GM18526 (cell line): Measurements from ENCODE around the gene SMIM5.

Source experiments
- POLR2A ChIP-seq: IDR thresholded peaks from 3 replicates; pipeline ENCODE4 v1.6.1; 2011; ENCODE audit not compliant: insufficient read length; ENCODE audit errors: extremely low read depth

Gene SMIM5

DNA sequence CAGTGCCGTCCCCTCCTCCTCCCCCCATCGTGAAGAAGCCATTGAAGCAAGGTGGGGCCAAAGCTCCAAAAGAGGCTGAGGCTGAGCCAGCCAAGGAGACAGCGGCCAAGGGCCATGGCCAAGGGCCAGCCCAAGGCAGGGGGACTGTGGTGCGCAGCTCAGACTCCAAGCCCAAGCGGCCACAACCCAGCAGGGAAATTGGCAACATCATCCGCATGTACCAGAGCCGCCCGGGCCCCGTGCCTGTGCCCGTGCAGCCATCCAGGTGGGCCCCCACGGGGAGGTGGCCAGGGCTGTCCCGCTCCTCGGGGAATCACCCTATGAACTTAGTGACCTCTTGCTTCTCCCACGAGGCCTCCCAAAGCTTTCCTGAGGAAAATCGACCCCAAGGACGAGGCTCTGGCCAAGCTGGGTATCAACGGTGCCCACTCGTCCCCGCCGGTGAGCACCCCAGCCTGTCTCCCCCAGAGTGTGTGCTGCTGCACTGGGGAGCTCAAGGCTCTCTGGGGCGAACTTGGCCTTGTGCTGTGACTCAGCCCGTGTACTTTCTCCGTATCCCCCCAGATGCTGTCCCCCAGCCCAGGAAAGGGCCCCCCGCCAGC is 16.6 kb upstream of the SMIM5 start:
- TF ChIP-seq POLR2A, result no peak

DNA sequence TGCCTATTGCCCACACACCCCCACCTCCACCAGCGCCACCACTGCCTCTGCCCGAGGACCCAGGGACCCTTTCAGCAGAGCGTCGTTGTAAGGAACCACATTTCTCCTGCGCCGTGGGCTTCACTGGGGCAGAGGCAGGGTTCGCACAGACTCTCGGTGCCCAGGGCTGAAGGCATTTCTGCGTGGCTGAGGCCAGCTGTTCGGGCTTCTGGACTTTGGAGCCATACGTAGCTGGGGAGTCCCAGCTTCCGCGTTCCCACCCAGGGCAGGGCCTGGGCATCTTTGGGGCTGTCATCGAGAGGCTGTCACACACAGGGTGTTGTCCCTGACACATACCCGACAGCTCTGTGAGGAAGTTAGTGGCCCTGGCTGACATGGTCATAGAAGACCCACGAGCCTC is 16.0 kb upstream of the SMIM5 start:
- no peak for TF ChIP-seq POLR2A

- no peak for TF ChIP-seq POLR2A
These were observed 15.6 kb upstream of the SMIM5 start for GRCh38 chr17:75617675-75618074.

GRCh38 chr17:75619506-75620431 is 13.5 kb upstream of the SMIM5 start:
- no peak for TF ChIP-seq POLR2A

GRCh38 chr17:75621489-75621888 is 11.7 kb upstream of the SMIM5 start:
- TF ChIP-seq POLR2A, result no peak

GRCh38 chr17:75622076-75622475 is 11.2 kb upstream of the SMIM5 start:
- no peak for TF ChIP-seq POLR2A

- TF ChIP-seq POLR2A, result no peak
These were observed 10.4 kb upstream of the SMIM5 start for GRCh38 chr17:75622771-75623273.

GRCh38 chr17:75623386-75623785 is 9.8 kb upstream of the SMIM5 start:
- no peak for TF ChIP-seq POLR2A

- TF ChIP-seq POLR2A, result no peak
These were observed 9.2 kb upstream of the SMIM5 start for GRCh38 chr17:75624021-75624420.

DNA sequence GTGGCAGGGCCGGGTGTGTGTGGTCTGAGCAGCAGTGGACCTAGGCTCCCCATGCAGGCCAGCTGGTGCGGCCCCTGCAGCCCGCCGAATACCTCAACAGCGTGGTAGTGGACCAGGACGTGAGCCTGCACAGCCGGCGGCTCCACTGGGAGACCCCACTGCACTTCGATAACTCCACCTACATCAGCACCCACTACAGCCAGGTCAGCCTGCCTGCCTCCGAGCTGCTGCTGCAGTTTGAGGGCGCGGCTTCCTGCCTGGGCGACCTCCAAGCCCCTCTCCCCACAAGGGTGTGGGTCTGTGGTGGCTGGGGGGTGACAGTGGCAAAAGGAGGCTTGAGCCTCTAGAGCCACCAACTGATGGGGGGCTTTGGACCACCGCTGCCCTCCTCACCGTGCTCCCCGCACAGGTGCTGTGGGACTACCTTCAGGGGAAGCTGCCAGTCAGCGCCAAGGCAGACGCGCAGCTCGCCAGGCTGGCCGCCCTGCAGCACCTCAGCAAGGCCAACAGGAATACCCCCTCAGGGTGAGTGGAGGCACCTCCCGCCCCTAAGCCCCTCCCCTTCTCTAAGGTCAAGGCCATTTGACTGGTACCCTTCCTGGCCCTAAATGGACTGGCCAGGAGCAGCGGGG is 8.4 kb upstream of the SMIM5 start:
- no peak for TF ChIP-seq POLR2A

DNA sequence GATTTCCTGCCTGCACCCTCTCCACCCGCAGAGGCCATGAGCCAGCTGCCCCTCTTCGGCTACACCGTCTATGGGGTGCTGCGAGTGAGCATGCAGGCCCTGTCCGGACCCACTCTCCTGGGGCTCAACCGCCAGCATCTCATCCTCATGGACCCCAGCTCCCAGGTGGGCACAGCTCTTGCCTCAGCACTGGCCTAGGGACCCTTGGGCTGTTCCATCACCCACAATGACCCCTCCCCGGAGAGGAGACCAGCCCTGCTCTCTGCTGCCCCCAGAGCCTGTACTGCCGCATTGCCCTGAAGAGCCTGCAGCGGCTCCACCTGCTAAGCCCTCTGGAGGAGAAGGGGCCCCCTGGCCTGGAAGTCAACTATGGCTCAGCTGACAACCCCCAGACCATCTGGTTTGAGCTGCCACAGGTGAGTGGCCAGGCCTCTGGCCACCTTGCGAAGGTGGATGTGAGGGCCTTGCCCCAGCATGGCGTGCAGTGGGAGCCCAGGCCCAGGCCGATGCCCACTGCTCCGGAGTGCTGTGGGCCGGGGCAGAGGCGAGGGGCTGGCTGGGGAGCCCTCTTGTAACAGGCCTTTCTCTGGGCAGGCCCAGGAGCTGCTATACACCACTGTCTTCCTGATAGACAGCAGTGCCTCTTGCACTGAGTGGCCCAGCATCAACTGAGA is 7.3 kb upstream of the SMIM5 start:
- no peak for TF ChIP-seq POLR2A

DNA sequence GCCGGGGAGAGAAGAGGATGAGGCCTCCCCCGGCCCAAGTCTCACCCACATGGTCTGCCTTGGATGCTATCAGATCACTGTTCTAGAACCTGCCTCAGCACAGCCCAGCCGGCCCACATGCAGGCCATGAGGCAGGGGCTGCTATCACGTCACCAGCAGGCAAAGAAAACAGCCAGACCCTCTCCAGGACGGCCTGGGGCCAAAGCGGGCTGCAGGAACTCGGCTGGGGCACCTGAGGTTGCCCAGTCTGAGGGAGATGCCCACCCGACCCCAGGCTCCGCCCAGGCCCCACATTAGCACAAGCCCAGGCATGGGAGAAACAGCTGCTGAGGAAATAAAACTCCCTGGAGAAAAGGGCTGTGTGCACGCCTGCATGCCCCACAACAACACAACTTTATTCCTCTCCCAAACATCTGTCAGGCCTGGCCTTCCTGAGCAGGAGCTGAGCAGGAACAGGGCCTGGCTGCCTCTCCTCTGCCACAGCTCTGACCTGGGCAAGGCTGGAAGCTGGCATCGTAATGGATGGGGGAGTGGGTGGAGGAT is 6.7 kb upstream of the SMIM5 start:
- TF ChIP-seq POLR2A, result no peak

GRCh38 chr17:75627094-75627493 is 6.1 kb upstream of the SMIM5 start:
- no peak for TF ChIP-seq POLR2A

- no peak for TF ChIP-seq POLR2A
These were observed 4.8 kb upstream of the SMIM5 start for GRCh38 chr17:75628425-75628824.

- no peak for TF ChIP-seq POLR2A
These were observed 4.1 kb upstream of the SMIM5 start for GRCh38 chr17:75629157-75629556.
